DOHH2 (cell line): ENCODE measurements around the gene TAF3.

Experiments used
- EZH2phosphoT487 ChIP-seq: fragments of 200-600 bp; sonication (generic); IDR thresholded peaks from 2 replicates; pipeline ENCODE4 v1.6.1; 2017; ENCODE audit warnings: borderline replicate concordance, mild to moderate bottlenecking, antibody characterized with exemption, low read length, moderate library complexity, mixed read lengths
- TF ChIP-seq, protein P1 (sequence below): fragments of 200-600 bp; sonication (generic); IDR thresholded peaks from one replicate; pipeline ENCODE4 v1.5.1; 2014; ENCODE audit warnings: antibody characterized with exemption, mild to moderate bottlenecking, low read depth, low read length; ENCODE audit not compliant: poor library complexity, severe bottlenecking

DNA sequence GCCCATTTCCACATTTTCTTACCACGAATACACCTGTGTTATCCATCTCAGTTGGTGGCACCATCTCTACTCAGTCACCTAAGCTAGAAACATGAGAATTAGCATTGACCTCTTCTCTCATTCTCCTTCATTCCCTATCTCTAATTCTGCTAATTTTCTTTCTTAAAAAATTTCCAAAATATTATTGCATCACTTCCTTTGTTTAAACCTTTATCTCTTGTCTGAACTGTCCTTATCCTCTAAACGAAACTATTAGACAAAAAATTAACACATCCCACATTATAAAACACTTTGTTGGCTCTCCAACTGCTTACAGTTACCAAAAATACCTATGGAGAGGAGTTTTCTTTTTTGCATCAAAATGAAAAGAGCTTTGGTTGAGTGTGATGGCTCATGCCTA, 18.3 kb downstream of the TAF3 start:
- TF ChIP-seq, protein P1, sequence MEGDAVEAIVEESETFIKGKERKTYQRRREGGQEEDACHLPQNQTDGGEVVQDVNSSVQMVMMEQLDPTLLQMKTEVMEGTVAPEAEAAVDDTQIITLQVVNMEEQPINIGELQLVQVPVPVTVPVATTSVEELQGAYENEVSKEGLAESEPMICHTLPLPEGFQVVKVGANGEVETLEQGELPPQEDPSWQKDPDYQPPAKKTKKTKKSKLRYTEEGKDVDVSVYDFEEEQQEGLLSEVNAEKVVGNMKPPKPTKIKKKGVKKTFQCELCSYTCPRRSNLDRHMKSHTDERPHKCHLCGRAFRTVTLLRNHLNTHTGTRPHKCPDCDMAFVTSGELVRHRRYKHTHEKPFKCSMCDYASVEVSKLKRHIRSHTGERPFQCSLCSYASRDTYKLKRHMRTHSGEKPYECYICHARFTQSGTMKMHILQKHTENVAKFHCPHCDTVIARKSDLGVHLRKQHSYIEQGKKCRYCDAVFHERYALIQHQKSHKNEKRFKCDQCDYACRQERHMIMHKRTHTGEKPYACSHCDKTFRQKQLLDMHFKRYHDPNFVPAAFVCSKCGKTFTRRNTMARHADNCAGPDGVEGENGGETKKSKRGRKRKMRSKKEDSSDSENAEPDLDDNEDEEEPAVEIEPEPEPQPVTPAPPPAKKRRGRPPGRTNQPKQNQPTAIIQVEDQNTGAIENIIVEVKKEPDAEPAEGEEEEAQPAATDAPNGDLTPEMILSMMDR: no peak
- no peak for TF ChIP-seq EZH2phosphoT487
